ENCODE measurements around the gene OSTF1.

DNA sequence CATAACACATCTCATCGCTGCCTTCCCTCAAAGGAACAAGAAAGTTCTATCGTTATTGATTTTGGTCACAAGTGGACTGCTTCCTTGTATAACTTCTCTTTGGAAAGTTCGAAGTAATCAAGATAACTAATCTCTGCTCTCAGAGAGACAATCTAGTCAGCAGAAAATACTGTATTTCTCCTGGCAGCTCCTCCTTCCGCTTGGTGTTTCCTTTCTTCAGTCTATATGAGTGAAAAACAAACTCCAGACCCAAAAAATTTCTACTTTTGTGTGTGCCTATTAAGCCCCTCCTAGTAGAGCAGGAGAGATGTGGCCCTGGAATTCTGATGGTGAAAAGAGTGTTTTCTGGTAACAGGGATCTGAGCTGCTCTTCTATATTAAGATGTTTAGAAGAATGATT lies 24.5 kb downstream of the OSTF1 start:
- TF ChIP-seq POLR2A (IDR thresholded peaks at IDR 0.05): no peak
- TF ChIP-seq CTCF (IDR thresholded peaks at IDR 0.05): no peak
- TF ChIP-seq EP300 (IDR thresholded peaks at IDR 0.05; ENCODE audit: low read depth): no peak
